Myocyte (in vitro differentiated cells): ENCODE data around the gene GABBR2. TPM values are rescaled to one million over a fixed set of nuclear protein-coding genes. Genes with fewer than 3 reads are reported as not detected.

ENCODE experiments used
- total RNA-seq: library from RNA; depleted of rRNA; stranded (reverse); fragments of >200 nt; gene quantifications from 2 replicates; pipeline ENCODE4 v1.2.3, GENCODE V29; 2014

The GABBR2 gene
- total RNA-seq, 1 donor from 2014 or later, result 0.51 TPM

Other genes with a start within 250 kb of the GABBR2 start
- 11.4 and 12.9 TPM in 2 replicates for gene ANKS6, start 87.6 kb upstream of the GABBR2 start, total RNA-seq
- 0.05 and 0.32 TPM in 2 replicates for gene GALNT12, start 98.7 kb upstream of the GABBR2 start, total RNA-seq
- 5.0 and 7.0 TPM in 2 replicates for gene COL15A1, start 235.0 kb upstream of the GABBR2 start, total RNA-seq